Measurements from ENCODE around the gene SIX4. TPM values are rescaled to one million over a fixed set of nuclear protein-coding genes. Genes with fewer than 3 reads are reported as not detected.

SIX4 gene
- total RNA-seq, 1 donor from 2014 or later, result 0.51 TPM

GRCh38 chr14:60722357-60723115 is 1.6 kb downstream of the SIX4 start:
- DNase-seq (ENCODE audit: low read depth in 2 of 2), result peak in 1 of 2 donors; percentile 53

GRCh38 chr14:60722107-60722356 is 2.1 kb downstream of the SIX4 start:
- no peak for DNase-seq (ENCODE audit: low read depth in 2 of 2)

GRCh38 chr14:60721326-60722106 is 2.6 kb downstream of the SIX4 start:
- DNase-seq (ENCODE audit: low read depth in 2 of 2), result peak in 1 of 2 donors; percentile 82

GRCh38 chr14:60720962-60721325 is 3.2 kb downstream of the SIX4 start:
- peak in 1 of 2 donors; percentile 2 for DNase-seq (ENCODE audit: low read depth in 2 of 2)

- DNase-seq (ENCODE audit: low read depth in 2 of 2), result no peak
Observed at GRCh38 chr14:60720391-60720790, 3.8 kb downstream of the SIX4 start.

- DNase-seq (ENCODE audit: low read depth in 2 of 2), result no peak
Observed at GRCh38 chr14:60713513-60713912, 10.6 kb downstream of the SIX4 start.

GRCh38 chr14:60710494-60710893 is 13.7 kb downstream of the SIX4 start:
- no peak for DNase-seq (ENCODE audit: low read depth in 2 of 2)

GRCh38 chr14:60707858-60708257 is 16.3 kb downstream of the SIX4 start:
- DNase-seq (ENCODE audit: low read depth in 2 of 2), result no peak

- DNase-seq (ENCODE audit: low read depth in 2 of 2), result no peak
Observed at GRCh38 chr14:60705100-60705499, 19.1 kb downstream of the SIX4 start.

- no peak for DNase-seq (ENCODE audit: low read depth in 2 of 2)
Observed at GRCh38 chr14:60700598-60700997, 23.6 kb downstream of the SIX4 start.

GRCh38 chr14:60695327-60695726 is 28.8 kb downstream of the SIX4 start:
- DNase-seq (ENCODE audit: low read depth in 2 of 2), result no peak

GRCh38 chr14:60691383-60692113 is 32.6 kb downstream of the SIX4 start:
- DNase-seq (ENCODE audit: low read depth in 2 of 2), result no peak

- DNase-seq (ENCODE audit: low read depth in 2 of 2), result no peak
Observed at GRCh38 chr14:60686865-60687264, 37.3 kb downstream of the SIX4 start.

GRCh38 chr14:60684203-60684602 is 39.9 kb downstream of the SIX4 start:
- no peak for DNase-seq (ENCODE audit: low read depth in 2 of 2)

- DNase-seq (ENCODE audit: low read depth in 2 of 2), result no peak
Observed at GRCh38 chr14:60681271-60681670, 42.9 kb downstream of the SIX4 start.

- no peak for DNase-seq (ENCODE audit: low read depth in 2 of 2)
Observed at GRCh38 chr14:60680511-60680910, 43.6 kb downstream of the SIX4 start.

- no peak for DNase-seq (ENCODE audit: low read depth in 2 of 2)
Observed at GRCh38 chr14:60679566-60680258, 44.4 kb downstream of the SIX4 start.

GRCh38 chr14:60677701-60678100 is 46.5 kb downstream of the SIX4 start:
- DNase-seq (ENCODE audit: low read depth in 2 of 2), result no peak

GRCh38 chr14:60670989-60671388 is 53.2 kb downstream of the SIX4 start:
- DNase-seq (ENCODE audit: low read depth in 2 of 2), result no peak

GRCh38 chr14:60668431-60669112 is 55.6 kb downstream of the SIX4 start:
- no peak for DNase-seq (ENCODE audit: low read depth in 2 of 2)

- no peak for DNase-seq (ENCODE audit: low read depth in 2 of 2)
Observed at GRCh38 chr14:60665177-60665550, 59.0 kb downstream of the SIX4 start.

Measured in dermis microvascular lymphatic vessel endothelial cell (primary cell).